ENCODE results near the gene CDKN2D. TPM values are rescaled to one million over a fixed set of nuclear protein-coding genes. Genes with fewer than 3 reads are reported as not detected.

The CDKN2D gene
- total and polyA plus RNA-seq, 2 of the 8 experiments (the other 6 are each of a cell fraction or from before 2014, with no cell fraction given) = 3.0 to 4.0 TPM

GRCh38 chr19:10582091-10582490 lies 13.3 kb upstream of the CDKN2D start:
- H2BK20ac ChIP-seq (ENCODE audit: low read length) = no peak overlapping the region
- 93% methylated on average over 12 of the region's 13 CpGs; no CpG with 5 or more reads in 1 of the 2 experiments for WGBS, 2 experiments (ENCODE audit: extremely low coverage in 1 of 2, insufficient coverage in 1 of 2, insufficient read length in 1 of 2, insufficient replicate concordance in 2 of 2, low coverage in 1 of 2, low lambda C conversion rate in 2 of 2, missing lambda C conversion rate in 1 of 2)

More at GRCh38 chr19:10582091-10582490, 13.3 kb upstream of the CDKN2D start:
- Histone ChIP-seq H2BK15ac (ENCODE audit: low read length) (no peak overlapping the region), H3K4ac (replicated peaks; ENCODE audit: insufficient read length, low read depth, low read length) (no peak overlapping the region), H3K4me3 (ENCODE audit: extremely low read depth in 1 of 4, insufficient read depth in 2 of 4, low read depth in 3 of 4, low read length in 4 of 4) (no peak overlapping the region), H2AFZ (ENCODE audit: low read length) (no peak overlapping the region), H4K5ac (ENCODE audit: insufficient read length, low read depth, low read length) (no peak overlapping the region), H3K79me1 (ENCODE audit: low read depth, low read length) (peaks cover 3% of the 10 kb centered on the region; the same call in 1 of the 2 replicates), H4K91ac (replicated peaks; ENCODE audit: insufficient read length, low read length) (no peak overlapping the region), H3K14ac (ENCODE audit: insufficient read length) (no peak overlapping the region), H3K23ac (ENCODE audit: insufficient read length) (no peak overlapping the region), H3K27ac (ENCODE audit: low read depth, low read length) (no peak overlapping the region), H2AK5ac (ENCODE audit: low read depth, low read length) (no peak overlapping the region), H2BK120ac (replicated peaks; ENCODE audit: low read depth, low read length) (no peak overlapping the region), H3K4me2 (ENCODE audit: insufficient read depth in 1 of 2, low read depth in 2 of 2, low read length in 2 of 2) (no peak overlapping the region), H3K23me2 (ENCODE audit: low read depth, low read length) (no peaks in the 10 kb centered on the region; the same call in 1 of the 2 replicates), H4K20me1 (replicated peaks in 1 of 2; ENCODE audit: control insufficient read depth in 1 of 2, insufficient read depth in 2 of 2, low read length in 2 of 2) (peaks cover 2 to 6% of the 10 kb centered on the region in 2 experiments), H3K36me3 (ENCODE audit: control insufficient read depth in 2 of 4, insufficient read depth in 4 of 4, low read length in 3 of 4) (peaks cover 12 to 34% (median 27%) of the 10 kb centered on the region in 4 experiments), H3K4me1 (replicated peaks in 1 of 4; ENCODE audit: control insufficient read depth in 3 of 4, insufficient read depth in 4 of 4, low read length in 3 of 4) (no peaks in the 10 kb centered on the region; a peak in 1 of 7 replicates), H3K79me2 (ENCODE audit: control insufficient read depth in 1 of 2, insufficient read depth in 2 of 2, low read length in 2 of 2) (peaks cover 0 to 5% of the 10 kb centered on the region in 2 experiments; a peak in 1 of 4 replicates), H2BK5ac (ENCODE audit: low read depth, low read length) (no peak overlapping the region), H3K9ac (replicated peaks in 1 of 4; ENCODE audit: extremely low read depth in 1 of 4, low read depth in 3 of 4, low read length in 3 of 4) (no peak overlapping the region), H2BK12ac (ENCODE audit: low read depth, low read length) (no peak overlapping the region), H3K27me3 (replicated peaks in 1 of 4; ENCODE audit: control insufficient read depth in 3 of 4, extremely low read depth in 1 of 4, insufficient read depth in 3 of 4, low read length in 3 of 4) (no peaks in the 10 kb centered on the region), H3K56ac (replicated peaks; ENCODE audit: insufficient read length, low read depth, low read length) (no peak overlapping the region), H4K8ac (ENCODE audit: extremely low read depth, insufficient read depth, low read length) (no peak overlapping the region), H3K9me3 (ENCODE audit: insufficient read depth in 2 of 2, low read depth in 1 of 2, low read length in 1 of 2) (no peaks in the 10 kb centered on the region), H3K18ac (ENCODE audit: extremely low read depth, low read length) (no peak overlapping the region)
- no peak for TF ChIP-seq BRCA1 (IDR thresholded peaks at IDR 0.05; ENCODE audit: low read depth, low read length)
- TF ChIP-seq TAF7 (optimal IDR thresholded peaks at IDR 0.05; ENCODE audit: borderline replicate concordance, low read depth, low read length) = no peak
- TF ChIP-seq CHD1 (IDR thresholded peaks at IDR 0.05; ENCODE audit: low read depth, low read length) = no peak
- no peak for TF ChIP-seq GABPA (IDR thresholded peaks at IDR 0.05; ENCODE audit: borderline replicate concordance, insufficient read depth, low read length)
- TF ChIP-seq, protein P1, sequence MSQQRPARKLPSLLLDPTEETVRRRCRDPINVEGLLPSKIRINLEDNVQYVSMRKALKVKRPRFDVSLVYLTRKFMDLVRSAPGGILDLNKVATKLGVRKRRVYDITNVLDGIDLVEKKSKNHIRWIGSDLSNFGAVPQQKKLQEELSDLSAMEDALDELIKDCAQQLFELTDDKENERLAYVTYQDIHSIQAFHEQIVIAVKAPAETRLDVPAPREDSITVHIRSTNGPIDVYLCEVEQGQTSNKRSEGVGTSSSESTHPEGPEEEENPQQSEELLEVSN (IDR thresholded peaks at IDR 0.05) = no peak
- no peak for TF ChIP-seq BCL11A (IDR thresholded peaks at IDR 0.05; ENCODE audit: low read depth in 2 of 2, low read length in 2 of 2)
- TF ChIP-seq BACH1 (IDR thresholded peaks at IDR 0.05; ENCODE audit: low read length) = no peak
- no peak for TF ChIP-seq HDAC6 (IDR thresholded peaks at IDR 0.05; ENCODE audit: low read depth, low read length)
- DNase-seq (ENCODE audit: low read depth in 1 of 2, low spot score in 2 of 2) = no peak
- ChIA-PET CTCF (ENCODE audit: partially characterized antibody) (interaction anchor here (0.7 to 8.7 kb wide), 42 partner anchors 8 to 291 kb away, joined by 3 to 267 read pairs (median 9); partner anchors contain the start of genes DNM2, QTRT1 and SLC44A2), POLR2A (ENCODE audit: partially characterized antibody) (interaction anchor here (0.6 to 6.8 kb wide), 20 partner anchors 8 to 608 kb away, joined by 3 to 33 read pairs (median 6); partner anchors contain the start of genes QTRT1 and SLC44A2)
- no peak for FAIRE-seq

Measured in H1 (cell line).